ENCODE results near the gene MEGF9.

MEGF9 gene

DNA sequence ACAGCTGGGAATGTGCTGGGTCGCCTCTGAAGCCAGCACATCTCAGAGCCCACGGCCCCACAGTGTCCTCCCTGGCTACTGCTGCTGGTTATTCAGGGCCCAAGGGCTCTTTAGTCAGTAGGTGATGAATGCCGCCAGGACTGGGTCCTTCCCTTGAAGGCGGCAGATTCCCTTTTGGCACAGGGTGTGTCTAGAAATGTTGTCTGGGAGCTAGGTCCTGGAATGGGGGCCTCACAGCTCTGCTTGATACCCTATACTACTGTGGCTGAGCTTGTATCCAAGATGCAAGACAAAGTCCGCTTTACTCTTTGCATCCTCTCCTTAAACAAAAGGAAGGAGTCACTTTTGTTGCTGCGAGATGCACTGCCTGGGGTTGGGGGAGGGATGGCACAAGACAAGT, 33.1 kb downstream of the MEGF9 start:
- TF ChIP-seq, protein P1, sequence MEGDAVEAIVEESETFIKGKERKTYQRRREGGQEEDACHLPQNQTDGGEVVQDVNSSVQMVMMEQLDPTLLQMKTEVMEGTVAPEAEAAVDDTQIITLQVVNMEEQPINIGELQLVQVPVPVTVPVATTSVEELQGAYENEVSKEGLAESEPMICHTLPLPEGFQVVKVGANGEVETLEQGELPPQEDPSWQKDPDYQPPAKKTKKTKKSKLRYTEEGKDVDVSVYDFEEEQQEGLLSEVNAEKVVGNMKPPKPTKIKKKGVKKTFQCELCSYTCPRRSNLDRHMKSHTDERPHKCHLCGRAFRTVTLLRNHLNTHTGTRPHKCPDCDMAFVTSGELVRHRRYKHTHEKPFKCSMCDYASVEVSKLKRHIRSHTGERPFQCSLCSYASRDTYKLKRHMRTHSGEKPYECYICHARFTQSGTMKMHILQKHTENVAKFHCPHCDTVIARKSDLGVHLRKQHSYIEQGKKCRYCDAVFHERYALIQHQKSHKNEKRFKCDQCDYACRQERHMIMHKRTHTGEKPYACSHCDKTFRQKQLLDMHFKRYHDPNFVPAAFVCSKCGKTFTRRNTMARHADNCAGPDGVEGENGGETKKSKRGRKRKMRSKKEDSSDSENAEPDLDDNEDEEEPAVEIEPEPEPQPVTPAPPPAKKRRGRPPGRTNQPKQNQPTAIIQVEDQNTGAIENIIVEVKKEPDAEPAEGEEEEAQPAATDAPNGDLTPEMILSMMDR (IDR thresholded peaks at IDR 0.05; ENCODE audit: borderline replicate concordance, insufficient read depth, low read depth, low read length), result no peak
- H3K4me3 ChIP-seq (ENCODE audit: low read depth, low read length), result no peak overlapping the region

DNA sequence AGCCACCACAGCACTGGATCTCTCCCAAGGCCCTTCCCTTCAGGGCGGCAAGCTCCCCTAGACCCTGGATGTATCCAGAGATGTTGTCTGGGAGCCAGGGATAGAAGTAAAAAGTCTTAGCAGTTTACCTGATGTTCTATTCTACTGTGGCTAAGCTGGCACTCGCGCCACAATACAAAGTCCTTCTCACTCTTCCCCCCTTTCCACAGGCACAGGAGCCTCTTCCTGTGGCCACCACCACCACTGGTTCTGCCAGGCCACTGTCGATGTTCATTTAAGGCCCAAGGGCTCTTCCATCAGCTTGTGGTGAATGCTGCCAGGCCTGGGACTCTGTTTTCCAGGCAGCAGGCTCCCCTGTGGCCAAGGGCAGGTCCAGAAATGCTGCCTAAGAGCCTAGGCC, 33.7 kb downstream of the MEGF9 start:
- H3K4me3 ChIP-seq (ENCODE audit: low read depth, low read length), result no peak overlapping the region
- TF ChIP-seq, protein P1 (IDR thresholded peaks at IDR 0.05; ENCODE audit: borderline replicate concordance, insufficient read depth, low read depth, low read length), result no peak

DNA sequence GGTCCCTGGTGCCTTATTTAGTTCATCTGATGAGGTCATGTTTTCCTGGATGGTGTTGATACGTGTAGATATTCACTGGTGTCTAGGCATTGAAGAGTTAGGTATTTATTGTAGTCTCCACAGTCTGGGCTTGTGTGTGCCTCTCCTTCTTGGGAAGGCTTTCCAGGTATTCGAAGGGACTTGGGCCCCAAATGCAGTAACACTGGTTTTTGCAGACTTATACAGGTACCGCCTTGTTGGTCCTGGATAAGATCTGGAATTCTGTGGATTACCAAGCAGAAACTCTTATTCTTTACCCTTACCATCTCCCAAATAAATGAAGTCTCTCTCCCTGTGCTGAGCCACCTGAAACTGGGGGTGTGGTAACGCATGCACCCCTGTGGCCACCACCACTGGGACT, 34.1 kb downstream of the MEGF9 start:
- TF ChIP-seq, protein P1 (IDR thresholded peaks at IDR 0.05; ENCODE audit: borderline replicate concordance, insufficient read depth, low read depth, low read length), result no peak
- H3K4me3 ChIP-seq (ENCODE audit: low read depth, low read length), result no peak overlapping the region

DNA sequence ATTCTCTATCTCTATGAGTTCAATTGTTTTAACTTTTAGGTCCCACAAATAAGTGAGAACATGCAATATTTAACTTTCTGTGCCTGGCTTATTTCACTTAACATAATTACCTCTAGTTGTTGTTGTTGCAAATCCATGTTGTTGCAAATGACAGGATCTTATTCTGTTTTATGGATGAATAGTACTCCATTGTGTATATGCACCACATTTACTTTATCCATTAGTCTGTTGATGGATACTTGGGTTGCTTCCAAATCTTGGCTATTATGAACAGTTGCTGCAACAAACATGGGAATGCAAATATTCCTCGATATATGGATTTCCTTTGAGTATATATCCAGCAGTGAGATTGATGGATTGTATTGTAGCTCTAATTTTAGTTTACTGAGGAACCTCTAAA, 36.3 kb downstream of the MEGF9 start:
- TF ChIP-seq, protein P1 (IDR thresholded peaks at IDR 0.05; ENCODE audit: borderline replicate concordance, insufficient read depth, low read depth, low read length), result no peak
- no peak overlapping the region for H3K4me3 ChIP-seq (ENCODE audit: low read depth, low read length)

DNA sequence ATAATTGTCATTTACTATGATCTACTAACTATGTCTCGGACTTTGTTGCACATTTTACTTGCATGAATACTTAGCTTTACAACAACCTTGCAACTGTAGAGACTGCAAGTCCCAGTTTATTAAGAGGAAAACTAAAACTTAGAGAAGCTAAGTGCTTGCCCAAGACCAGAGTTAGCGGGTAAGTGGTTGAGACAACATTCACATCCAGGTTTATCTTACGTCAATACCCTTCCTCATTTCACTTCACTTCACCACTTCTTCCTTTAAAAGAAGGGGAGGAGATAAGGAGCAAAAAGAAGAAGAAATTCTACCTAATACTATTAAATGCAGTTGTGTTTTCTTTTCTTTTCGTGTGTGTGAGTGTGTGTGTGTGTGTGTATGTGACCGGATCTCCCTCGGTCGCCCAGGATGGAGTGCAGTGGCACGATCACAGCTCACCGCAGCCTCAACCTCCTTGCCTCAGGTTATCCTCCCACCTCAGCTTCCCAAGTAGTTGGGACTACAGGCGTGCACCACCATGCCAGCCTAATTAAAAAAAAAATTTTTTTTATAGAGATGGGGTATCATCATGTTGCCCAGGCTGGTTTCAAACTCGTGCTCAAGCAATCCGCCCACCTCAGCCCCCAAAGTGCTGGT, 37.4 kb downstream of the MEGF9 start:
- TF ChIP-seq, protein P1 (IDR thresholded peaks at IDR 0.05; ENCODE audit: borderline replicate concordance, insufficient read depth, low read depth, low read length), result no peak
- no peak overlapping the region for H3K4me3 ChIP-seq (ENCODE audit: low read depth, low read length)

DNA sequence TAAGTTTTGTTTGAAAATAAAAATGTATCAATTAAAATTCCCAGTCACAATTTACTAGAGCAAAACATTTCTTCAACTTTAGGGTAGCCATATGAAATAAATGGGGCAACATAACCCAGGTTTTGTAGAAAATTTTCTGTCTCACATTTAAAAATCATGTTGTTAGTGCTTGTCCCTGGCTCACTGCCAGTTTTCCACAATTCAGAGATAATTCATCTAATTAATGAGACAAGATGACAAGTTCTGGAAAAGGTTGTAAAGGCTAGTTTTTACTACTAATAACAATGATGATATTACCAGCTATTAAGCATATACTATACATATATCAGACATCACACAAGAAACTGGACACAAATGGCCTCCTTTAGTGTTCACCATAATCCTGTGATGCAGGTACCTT, 45.9 kb downstream of the MEGF9 start:
- H3K4me3 ChIP-seq (ENCODE audit: low read depth, low read length), result no peak overlapping the region
- TF ChIP-seq, protein P1 (IDR thresholded peaks at IDR 0.05; ENCODE audit: borderline replicate concordance, insufficient read depth, low read depth, low read length), result no peak

DNA sequence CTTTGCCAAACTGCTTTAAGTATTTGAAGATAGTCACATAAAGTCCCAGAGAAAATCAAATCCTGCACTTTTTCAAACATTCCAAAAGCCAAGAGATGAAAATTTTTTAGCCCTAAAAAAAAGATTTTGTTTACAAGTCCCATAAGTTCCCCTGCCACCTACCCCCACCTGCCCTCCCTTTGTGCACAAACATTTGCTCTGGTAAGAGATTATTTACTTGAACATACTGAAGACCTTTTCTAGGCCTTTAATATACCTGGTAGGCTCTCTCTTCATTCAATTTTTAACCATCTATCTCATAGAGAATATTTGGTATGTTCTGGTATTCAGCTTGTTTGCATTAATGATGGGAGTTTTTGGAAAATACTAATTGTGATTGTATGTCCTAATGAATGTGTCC, 50.3 kb downstream of the MEGF9 start:
- TF ChIP-seq, protein P1 (IDR thresholded peaks at IDR 0.05; ENCODE audit: borderline replicate concordance, insufficient read depth, low read depth, low read length), result no peak
- no peak overlapping the region for H3K4me3 ChIP-seq (ENCODE audit: low read depth, low read length)

All from GM12875 (cell line).